Lower lobe of right lung (tissue), 2 donors: Measurements from ENCODE around the gene MEGF11. TPM values are rescaled to one million over a fixed set of nuclear protein-coding genes. Genes with fewer than 3 reads are reported as not detected.

Source experiments
- ATAC-seq, 2 donors: fragments of 200-7000 bp; cut with Tn5 transposase; one replicate each; pipeline ENCODE4 v1.9.1; 2020 to 2022; ENCODE audit warnings: mild to moderate bottlenecking in 2 of 2, moderate library complexity in 2 of 2
- DNase-seq: peaks from one replicate; pipeline ENCODE4 v3.0.0-alpha.2; 2020
- H3K27ac ChIP-seq: fragments of 200-600 bp; one replicate; pipeline ENCODE4 v1.8.0; 2022
- H3K27me3 ChIP-seq: fragments of 200-600 bp; one replicate; pipeline ENCODE4 v1.8.0; 2022; ENCODE audit warnings: low read depth
- H3K36me3 ChIP-seq: fragments of 200-600 bp; one replicate; pipeline ENCODE4 v1.8.0; 2022; ENCODE audit warnings: mild to moderate bottlenecking
- H3K4me1 ChIP-seq: fragments of 200-600 bp; one replicate; pipeline ENCODE4 v1.8.0; 2022
- H3K4me3 ChIP-seq: fragments of 200-600 bp; one replicate; pipeline ENCODE4 v1.8.0; 2022; ENCODE audit warnings: mild to moderate bottlenecking
- H3K9me3 ChIP-seq: fragments of 200-600 bp; one replicate; pipeline ENCODE4 v1.8.0; 2022
- intact Hi-C: fragments of 100-400 bp; cut with DNase I; formaldehyde crosslinking; loops from one replicate; pipeline ENCODE4 v1.11.0; 2022
- total RNA-seq: library from RNA; stranded (reverse); fragmentation: NEBNext Ultra II Directional; extraction: Animal tissue kit (Norgen Biotek cat#: 25700); gene quantifications from one replicate; pipeline ENCODE4 v1.2.1, GENCODE V29; 2021
- TF ChIP-seq, protein P1 (sequence below): fragments of 200-600 bp; IDR thresholded peaks from one replicate; pipeline ENCODE4 v1.8.0; 2022; ENCODE audit warnings: antibody characterized with exemption, mild to moderate bottlenecking
- donor health status: DM: no; HTN: yes; CAD: no; lungs with severe emphysema.

The MEGF11 gene
- total RNA-seq, 1 donor from 2014 or later, result not detected

DNA sequence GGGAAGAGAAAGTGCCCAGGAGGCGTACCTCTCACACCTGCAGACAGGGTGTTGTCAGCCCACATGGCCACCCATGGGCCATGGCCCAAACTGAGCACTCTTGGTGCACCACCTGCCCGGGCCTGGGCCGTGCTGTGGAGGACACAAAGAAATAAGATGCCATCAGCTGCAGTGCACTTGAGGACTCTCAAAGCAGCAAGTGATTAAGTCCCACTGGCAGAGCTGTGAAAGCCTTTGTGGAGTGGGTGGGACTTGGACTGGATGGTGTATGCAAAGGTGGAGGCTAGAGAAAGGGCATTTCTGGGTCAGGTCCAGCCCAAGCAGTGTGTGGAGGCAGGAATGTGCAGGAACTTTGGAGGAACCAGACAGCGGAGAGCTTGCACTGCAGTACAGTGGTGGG lies 122.3 kb downstream of the MEGF11 start:
- no peak for DNase-seq
- intact Hi-C loops, result no loop called here

GRCh38 chr15:66130496-66131034 lies 123.0 kb downstream of the MEGF11 start:
- Histone ChIP-seq H3K27ac (no peak overlapping the region), H3K4me1 (no peaks in the 10 kb centered on the region), H3K4me3 (no peak overlapping the region), H3K9me3 (no peaks in the 10 kb centered on the region), H3K36me3 (no peaks in the 10 kb centered on the region), H3K27me3 (peaks cover 7% of the 10 kb centered on the region)
- intact Hi-C loops, result no loop called here
- DNase-seq, result no peak
- ATAC-seq, result no peak
- TF ChIP-seq, protein P1, sequence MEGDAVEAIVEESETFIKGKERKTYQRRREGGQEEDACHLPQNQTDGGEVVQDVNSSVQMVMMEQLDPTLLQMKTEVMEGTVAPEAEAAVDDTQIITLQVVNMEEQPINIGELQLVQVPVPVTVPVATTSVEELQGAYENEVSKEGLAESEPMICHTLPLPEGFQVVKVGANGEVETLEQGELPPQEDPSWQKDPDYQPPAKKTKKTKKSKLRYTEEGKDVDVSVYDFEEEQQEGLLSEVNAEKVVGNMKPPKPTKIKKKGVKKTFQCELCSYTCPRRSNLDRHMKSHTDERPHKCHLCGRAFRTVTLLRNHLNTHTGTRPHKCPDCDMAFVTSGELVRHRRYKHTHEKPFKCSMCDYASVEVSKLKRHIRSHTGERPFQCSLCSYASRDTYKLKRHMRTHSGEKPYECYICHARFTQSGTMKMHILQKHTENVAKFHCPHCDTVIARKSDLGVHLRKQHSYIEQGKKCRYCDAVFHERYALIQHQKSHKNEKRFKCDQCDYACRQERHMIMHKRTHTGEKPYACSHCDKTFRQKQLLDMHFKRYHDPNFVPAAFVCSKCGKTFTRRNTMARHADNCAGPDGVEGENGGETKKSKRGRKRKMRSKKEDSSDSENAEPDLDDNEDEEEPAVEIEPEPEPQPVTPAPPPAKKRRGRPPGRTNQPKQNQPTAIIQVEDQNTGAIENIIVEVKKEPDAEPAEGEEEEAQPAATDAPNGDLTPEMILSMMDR, result no peak

More for the DNA sequence above, 122.3 kb downstream of the MEGF11 start:
- Histone ChIP-seq H3K4me3 (no peak overlapping the region), H3K4me1 (no peaks in the 10 kb centered on the region), H3K36me3 (no peaks in the 10 kb centered on the region), H3K27me3 (peaks cover 7% of the 10 kb centered on the region), H3K27ac (no peak overlapping the region), H3K9me3 (no peaks in the 10 kb centered on the region)
- ATAC-seq, result peak; percentile 64 to 66
- TF ChIP-seq, protein P1, result no peak

DNA sequence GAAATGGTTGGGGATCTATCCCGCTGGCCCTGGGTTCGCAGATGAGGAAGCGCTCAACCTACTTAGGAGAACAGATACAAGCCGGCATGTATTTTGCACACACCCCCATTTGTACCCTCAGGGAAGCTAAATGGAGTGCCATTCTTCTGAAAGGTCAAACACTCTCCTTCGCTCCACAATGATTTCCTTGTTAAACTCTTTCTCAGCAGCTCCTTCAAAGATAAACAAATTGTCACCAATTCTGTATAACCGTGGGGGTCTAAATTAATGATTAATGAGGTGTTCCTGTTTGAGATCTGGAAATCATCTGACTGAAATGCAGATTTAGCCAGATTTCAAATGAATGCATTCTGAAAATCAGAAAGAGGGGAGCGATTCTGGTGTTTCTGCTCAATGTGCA lies 124.0 kb downstream of the MEGF11 start:
- H3K27me3 ChIP-seq, result peaks cover 7% of the 10 kb centered on the region
- TF ChIP-seq, protein P1, result no peak
- no peak for ATAC-seq

GRCh38 chr15:66128116-66128680 lies 125.4 kb downstream of the MEGF11 start:
- Histone ChIP-seq H3K27ac (no peak overlapping the region), H3K27me3 (peaks cover 12% of the 10 kb centered on the region), H3K4me3 (no peak overlapping the region), H3K9me3 (no peaks in the 10 kb centered on the region), H3K4me1 (no peaks in the 10 kb centered on the region), H3K36me3 (no peaks in the 10 kb centered on the region)
- intact Hi-C loops, result no loop called here
- DNase-seq (no peak), ATAC-seq (no peak)
- TF ChIP-seq, protein P1, result no peak

More for the DNA sequence above, 124.0 kb downstream of the MEGF11 start:
- no peak overlapping the region for H3K4me3 ChIP-seq
- no peaks in the 10 kb centered on the region for H3K4me1 ChIP-seq
- no peak for DNase-seq
- intact Hi-C loops, result no loop called here
- H3K36me3 ChIP-seq, result no peaks in the 10 kb centered on the region
- no peaks in the 10 kb centered on the region for H3K9me3 ChIP-seq
- no peak overlapping the region for H3K27ac ChIP-seq

GRCh38 chr15:66126456-66126855 lies 127.1 kb downstream of the MEGF11 start:
- intact Hi-C loops, result no loop called here
- ATAC-seq (no peak), DNase-seq (no peak)
- H3K27ac ChIP-seq, result no peak overlapping the region
- H3K27me3 ChIP-seq, result peaks cover 12% of the 10 kb centered on the region
- no peaks in the 10 kb centered on the region for H3K4me1 ChIP-seq
- H3K4me3 ChIP-seq, result no peak overlapping the region
- TF ChIP-seq, protein P1, result no peak
- no peaks in the 10 kb centered on the region for H3K9me3 ChIP-seq
- H3K36me3 ChIP-seq, result no peaks in the 10 kb centered on the region
